Measurements from ENCODE around the gene SUCO. TPM values are rescaled to one million over a fixed set of nuclear protein-coding genes. Genes with fewer than 3 reads are reported as not detected.

Gene SUCO
- total RNA-seq, 1 experiment from 2014 or later = 32.9 TPM

- no peak for DNase-seq (ENCODE audit: low spot score)
Measured at GRCh38 chr1:172661107-172661506, 128.2 kb downstream of the SUCO start.

More at GRCh38 chr1:172661107-172661506, 128.2 kb downstream of the SUCO start:
- H3K9me3 ChIP-seq (ENCODE audit: low read depth, low read length, poor library complexity, severe bottlenecking) = no peaks in the 10 kb centered on the region
- no peaks in the 10 kb centered on the region for H3K36me3 ChIP-seq (ENCODE audit: insufficient read depth, low read length, poor library complexity, severe bottlenecking)
- ChIA-PET CTCF (no interaction called here), POLR2A (ENCODE audit: low non-redundant PET) (no interaction called here)
- H3K4me3 ChIP-seq (ENCODE audit: low read depth, low read length, poor library complexity, severe bottlenecking) = no peak overlapping the region
- BruUV-seq (replicated peaks) = no TSS peak
- no peak overlapping the region for H3K27ac ChIP-seq (ENCODE audit: low read depth, low read length, poor library complexity, severe bottlenecking)
- intact Hi-C loops (cut with micrococcal nuclease; ENCODE audit: unreplicated experiment) = no loop called here
- no peaks in the 10 kb centered on the region for H3K27me3 ChIP-seq (replicated peaks; ENCODE audit: insufficient read depth, low read depth, low read length, poor library complexity)
- TF ChIP-seq EZH2 (IDR thresholded peaks at IDR 0.05; ENCODE audit: borderline replicate concordance, low read depth, low read length, poor library complexity, severe bottlenecking) = no peak
- TF ChIP-seq CTCF (conservative IDR thresholded peaks at IDR 0.05; ENCODE audit: low read depth, low read length) = no peak
- no peaks in the 10 kb centered on the region for H3K4me1 ChIP-seq (ENCODE audit: insufficient read depth, low read length, poor library complexity, severe bottlenecking)

Other genes with a start within 250 kb of the SUCO start
- gene C1orf105, start 112.5 kb upstream of the SUCO start, total RNA-seq (2021) = not detected in 2 replicates
- gene PIGC, start 89.1 kb upstream of the SUCO start, total RNA-seq (2021) = 21.0 and 23.6 TPM in 2 replicates
- not detected in 2 replicates for gene FASLG, start 126.0 kb downstream of the SUCO start, total RNA-seq (2021)